Uterus (tissue), 4 donors: ENCODE data around the gene MACROH2A2. TPM values are rescaled to one million over a fixed set of nuclear protein-coding genes. Genes with fewer than 3 reads are reported as not detected.

Experiments used
- DNase-seq, 2 donors: peaks; one replicate each; pipeline ENCODE4 v3.0.0-alpha.2; 2019 to 2020
- H3K27ac ChIP-seq, 2 donors: fragments of 200-600 bp; sonication (generic); 1 replicate in 1 of 2; 2 replicates in 1 of 2; pipeline ENCODE4 v1.5.1; 2016 to 2018
- H3K27me3 ChIP-seq, 2 donors: fragments of 200-600 bp; sonication (generic); one replicate each; pipeline ENCODE4 v1.5.1; 2018 to 2019; ENCODE audit warnings: control low read depth in 1 of 2
- H3K36me3 ChIP-seq, 2 donors: fragments of 200-600 bp; sonication (generic); one replicate each; pipeline ENCODE4 v1.5.1; 2019; ENCODE audit warnings: control low read depth in 1 of 2
- H3K4me1 ChIP-seq, 2 donors: fragments of 200-600 bp; sonication (generic); one replicate each; pipeline ENCODE4 v1.5.1; 2018 to 2019; ENCODE audit warnings: control low read depth in 1 of 2
- H3K4me3 ChIP-seq, 2 donors: fragments of 200-600 bp; sonication (generic); 1 replicate in 1 of 2; 2 replicates in 1 of 2; pipeline ENCODE4 v1.5.1; 2018 to 2019; ENCODE audit warnings: mild to moderate bottlenecking in 1 of 2
- H3K9me3 ChIP-seq, 2 donors: fragments of 200-600 bp; sonication (generic); one replicate each; pipeline ENCODE4 v1.5.1; 2019; ENCODE audit warnings: control low read depth in 1 of 2
- POLR2A ChIP-seq, 2 donors: fragments of 450-650 bp; IDR thresholded peaks; one replicate each; pipeline ENCODE4 v1.6.1; 2016; ENCODE audit warnings: antibody characterized with exemption in 2 of 2, mild to moderate bottlenecking in 1 of 2, moderate library complexity in 1 of 2
- intact Hi-C: fragments of 100-400 bp; cut with DNase I; formaldehyde crosslinking; loops from one replicate; pipeline ENCODE4 v1.15.1; 2023; ENCODE audit warnings: low total_unique reads
- total RNA-seq, 4 donors: library from RNA; depleted of rRNA in 3 of 4; stranded (reverse); fragments of >200 nt in 3 of 4; gene quantifications; one replicate each; pipeline versions ENCODE4 v1.1.0 to v1.2.4, GENCODE V29; 2014 to 2023
- TF ChIP-seq, protein P1 (sequence below), 4 experiments: fragments of 200-600 bp in 2 of 4; fragments of 450-650 bp in 2 of 4; sonication (generic) in 2 of 4; IDR thresholded peaks; one replicate each; pipeline ENCODE4 v1.5.1; 2016 to 2019; ENCODE audit warnings: antibody characterized with exemption in 4 of 4, mild to moderate bottlenecking in 2 of 4, moderate library complexity in 1 of 4
- donor health status: DM: yes; HTN: yes; CAD: no.

Gene MACROH2A2
- total RNA-seq, 4 donors from 2014 or later, result 1.8 to 35.0 (median 9.4) TPM

DNA sequence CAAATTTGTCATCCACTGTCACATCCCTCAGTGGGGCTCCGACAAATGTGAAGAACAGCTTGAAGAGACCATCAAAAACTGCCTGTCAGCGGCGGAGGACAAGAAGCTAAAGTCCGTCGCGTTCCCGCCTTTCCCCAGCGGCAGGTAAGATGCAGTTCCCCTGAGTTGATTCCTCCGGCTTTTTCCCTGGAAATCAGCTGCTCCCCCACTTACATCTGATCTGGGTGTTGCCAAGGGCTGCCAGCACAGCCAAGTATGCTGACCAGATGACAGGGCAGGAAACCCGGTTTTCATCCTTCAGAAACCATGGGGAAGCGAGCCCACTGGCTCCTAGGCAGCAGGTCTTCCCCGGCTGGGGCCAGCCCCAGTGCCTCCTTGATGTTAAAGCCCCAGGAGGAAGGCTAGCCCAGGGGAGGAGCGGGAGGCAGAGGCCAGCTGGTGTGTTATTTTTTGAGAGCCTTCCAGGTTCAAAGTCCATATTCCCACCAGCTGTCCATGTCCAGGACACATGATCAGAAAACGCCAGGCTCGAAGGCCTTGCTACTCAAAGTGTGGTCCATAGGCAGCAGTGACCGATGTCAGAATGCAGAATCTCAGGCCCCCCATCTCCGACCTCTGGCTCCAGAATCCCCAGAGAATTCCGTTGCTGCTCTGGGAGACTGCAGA is 56.6 kb downstream of the MACROH2A2 start:
- DNase-seq, result no peak
- Histone ChIP-seq H3K4me3 (no peak overlapping the region), H3K9me3 (no peaks in the 10 kb centered on the region), H3K36me3 (no peaks in the 10 kb centered on the region), H3K27ac (no peak overlapping the region), H3K4me1 (no peaks in the 10 kb centered on the region), H3K27me3 (no peaks in the 10 kb centered on the region)
- intact Hi-C loops, result no loop called here
- TF ChIP-seq, protein P1, sequence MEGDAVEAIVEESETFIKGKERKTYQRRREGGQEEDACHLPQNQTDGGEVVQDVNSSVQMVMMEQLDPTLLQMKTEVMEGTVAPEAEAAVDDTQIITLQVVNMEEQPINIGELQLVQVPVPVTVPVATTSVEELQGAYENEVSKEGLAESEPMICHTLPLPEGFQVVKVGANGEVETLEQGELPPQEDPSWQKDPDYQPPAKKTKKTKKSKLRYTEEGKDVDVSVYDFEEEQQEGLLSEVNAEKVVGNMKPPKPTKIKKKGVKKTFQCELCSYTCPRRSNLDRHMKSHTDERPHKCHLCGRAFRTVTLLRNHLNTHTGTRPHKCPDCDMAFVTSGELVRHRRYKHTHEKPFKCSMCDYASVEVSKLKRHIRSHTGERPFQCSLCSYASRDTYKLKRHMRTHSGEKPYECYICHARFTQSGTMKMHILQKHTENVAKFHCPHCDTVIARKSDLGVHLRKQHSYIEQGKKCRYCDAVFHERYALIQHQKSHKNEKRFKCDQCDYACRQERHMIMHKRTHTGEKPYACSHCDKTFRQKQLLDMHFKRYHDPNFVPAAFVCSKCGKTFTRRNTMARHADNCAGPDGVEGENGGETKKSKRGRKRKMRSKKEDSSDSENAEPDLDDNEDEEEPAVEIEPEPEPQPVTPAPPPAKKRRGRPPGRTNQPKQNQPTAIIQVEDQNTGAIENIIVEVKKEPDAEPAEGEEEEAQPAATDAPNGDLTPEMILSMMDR (IDR thresholded peaks at IDR 0.05), result no peak
- no peak for TF ChIP-seq POLR2A (IDR thresholded peaks at IDR 0.05)

DNA sequence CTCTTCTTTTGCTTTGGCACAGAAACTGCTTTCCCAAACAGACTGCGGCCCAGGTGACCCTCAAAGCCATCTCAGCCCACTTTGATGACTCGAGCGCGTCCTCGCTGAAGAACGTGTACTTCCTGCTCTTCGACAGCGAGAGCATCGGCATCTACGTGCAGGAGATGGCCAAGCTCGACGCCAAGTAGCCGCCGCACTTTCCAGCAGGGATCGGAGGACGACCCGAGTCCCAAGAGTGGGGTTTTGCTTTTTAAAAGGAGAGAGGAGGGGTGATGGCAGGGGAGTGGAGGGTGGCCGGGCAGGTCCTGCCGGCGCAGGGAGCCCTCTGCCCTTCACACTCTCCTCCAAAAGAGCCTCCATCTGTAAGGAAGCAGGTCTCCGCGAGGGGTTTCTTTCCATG is 58.9 kb downstream of the MACROH2A2 start:
- Histone ChIP-seq H3K27me3 (no peaks in the 10 kb centered on the region), H3K36me3 (no peaks in the 10 kb centered on the region), H3K27ac (no peak overlapping the region), H3K4me3 (no peak overlapping the region), H3K4me1 (no peaks in the 10 kb centered on the region), H3K9me3 (no peaks in the 10 kb centered on the region)
- TF ChIP-seq, protein P1 (IDR thresholded peaks at IDR 0.05), result no peak
- no peak for TF ChIP-seq POLR2A (IDR thresholded peaks at IDR 0.05)
- intact Hi-C loops, result no loop called here
- no peak for DNase-seq

DNA sequence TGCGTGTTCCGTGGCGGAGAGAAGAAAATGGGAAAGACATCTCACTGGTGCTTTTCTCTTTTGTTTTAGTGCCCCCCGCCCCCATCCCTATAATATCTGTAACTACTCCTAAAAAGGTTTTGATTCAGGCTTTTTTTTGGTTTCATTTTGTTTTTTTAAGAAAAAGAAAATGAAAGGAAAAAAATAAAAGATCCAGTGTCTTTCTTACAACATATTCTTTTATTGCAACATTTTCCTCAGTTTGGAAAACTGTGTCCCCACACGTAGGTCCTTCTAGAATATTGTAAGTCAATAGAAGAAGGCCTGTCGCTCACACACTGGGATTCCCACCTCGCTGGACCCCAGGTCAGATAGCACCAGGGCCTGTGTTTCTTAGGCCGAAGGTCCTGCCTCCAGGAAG is 59.4 kb downstream of the MACROH2A2 start:
- H3K9me3 ChIP-seq, result no peaks in the 10 kb centered on the region
- intact Hi-C loops, result no loop called here
- H3K4me3 ChIP-seq, result no peak overlapping the region
- no peak overlapping the region for H3K27ac ChIP-seq
- no peaks in the 10 kb centered on the region for H3K36me3 ChIP-seq
- DNase-seq, result no peak
- no peaks in the 10 kb centered on the region for H3K4me1 ChIP-seq
- TF ChIP-seq POLR2A (IDR thresholded peaks at IDR 0.05), result no peak
- TF ChIP-seq, protein P1 (IDR thresholded peaks at IDR 0.05), result no peak
- no peaks in the 10 kb centered on the region for H3K27me3 ChIP-seq

DNA sequence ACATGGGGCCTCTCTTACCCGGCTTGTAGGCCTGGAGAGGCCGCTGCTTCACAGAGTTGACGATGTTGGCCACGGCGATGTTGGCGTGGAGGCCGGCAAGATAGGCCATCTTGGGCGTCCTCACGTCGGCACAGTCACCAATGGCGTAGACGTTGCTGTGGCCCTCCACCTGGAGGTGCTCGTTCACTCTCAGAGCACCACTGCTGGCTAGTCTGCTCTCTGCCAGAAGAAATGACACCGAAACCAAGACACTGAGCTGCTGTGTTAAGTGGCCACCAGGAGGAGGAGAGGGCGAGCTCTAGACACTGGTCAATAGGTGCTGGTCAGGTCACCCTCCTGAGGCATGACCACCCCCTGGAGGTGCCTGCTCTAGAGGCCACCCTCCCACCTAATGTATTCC is 62.3 kb downstream of the MACROH2A2 start:
- no peaks in the 10 kb centered on the region for H3K27me3 ChIP-seq
- H3K36me3 ChIP-seq, result no peaks in the 10 kb centered on the region
- H3K4me1 ChIP-seq, result no peaks in the 10 kb centered on the region
- DNase-seq, result no peak
- H3K4me3 ChIP-seq, result no peak overlapping the region
- TF ChIP-seq, protein P1 (IDR thresholded peaks at IDR 0.05), result no peak
- TF ChIP-seq POLR2A (IDR thresholded peaks at IDR 0.05), result no peak
- no peak overlapping the region for H3K27ac ChIP-seq
- intact Hi-C loops, result no loop called here
- H3K9me3 ChIP-seq, result no peaks in the 10 kb centered on the region

DNA sequence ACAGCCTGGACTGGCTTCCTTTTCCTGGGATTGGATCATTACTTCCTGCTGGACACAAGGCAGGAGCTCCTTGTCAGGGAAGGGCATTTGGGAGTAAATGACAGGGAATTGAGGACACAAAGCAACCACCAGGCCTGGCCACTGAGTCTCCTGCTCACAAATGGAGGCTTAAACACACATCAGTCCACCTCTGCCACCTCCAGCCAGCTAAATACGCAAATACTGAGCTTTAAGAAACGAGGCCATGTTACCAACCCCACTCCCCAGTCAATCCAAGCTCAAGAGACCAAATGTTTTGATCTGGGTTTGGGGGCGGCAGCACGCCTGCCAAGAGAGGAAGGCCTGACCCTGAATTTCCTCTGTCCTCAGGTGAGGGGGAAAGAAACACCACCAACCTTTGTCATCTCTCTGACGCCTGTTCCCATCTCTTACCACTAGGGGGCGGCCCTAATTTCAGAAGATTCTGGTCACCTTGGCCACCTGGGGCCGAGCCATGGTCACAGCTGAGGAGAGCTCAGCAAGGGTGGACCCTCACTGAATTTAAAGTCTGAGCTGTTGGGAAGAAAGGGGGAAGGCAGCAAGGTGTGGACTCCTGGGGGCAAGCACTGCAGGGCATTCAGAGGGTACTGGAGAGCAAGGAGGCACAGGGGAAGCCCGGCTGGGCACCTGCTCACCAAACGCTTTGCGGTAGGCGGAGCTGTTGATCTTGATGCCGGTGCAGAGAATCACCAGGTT is 63.5 kb downstream of the MACROH2A2 start:
- peak; percentile 48 to 60 for DNase-seq
- Histone ChIP-seq H3K9me3 (no peaks in the 10 kb centered on the region), H3K36me3 (no peaks in the 10 kb centered on the region), H3K27me3 (no peaks in the 10 kb centered on the region), H3K4me1 (no peaks in the 10 kb centered on the region), H3K27ac (no peak overlapping the region), H3K4me3 (no peak overlapping the region)
- intact Hi-C loops, result no loop called here
- no peak for TF ChIP-seq POLR2A (IDR thresholded peaks at IDR 0.05)
- TF ChIP-seq, protein P1 (IDR thresholded peaks at IDR 0.05), result peak; percentile 71 to 88 (median 74)
